ENCODE results near the gene KCNK1.

GRCh38 chr1:233656687-233657086, 42.8 kb downstream of the KCNK1 start:
- no peak for TF ChIP-seq POLR2AphosphoS5 (IDR thresholded peaks at IDR 0.05)
- TF ChIP-seq, protein P1, sequence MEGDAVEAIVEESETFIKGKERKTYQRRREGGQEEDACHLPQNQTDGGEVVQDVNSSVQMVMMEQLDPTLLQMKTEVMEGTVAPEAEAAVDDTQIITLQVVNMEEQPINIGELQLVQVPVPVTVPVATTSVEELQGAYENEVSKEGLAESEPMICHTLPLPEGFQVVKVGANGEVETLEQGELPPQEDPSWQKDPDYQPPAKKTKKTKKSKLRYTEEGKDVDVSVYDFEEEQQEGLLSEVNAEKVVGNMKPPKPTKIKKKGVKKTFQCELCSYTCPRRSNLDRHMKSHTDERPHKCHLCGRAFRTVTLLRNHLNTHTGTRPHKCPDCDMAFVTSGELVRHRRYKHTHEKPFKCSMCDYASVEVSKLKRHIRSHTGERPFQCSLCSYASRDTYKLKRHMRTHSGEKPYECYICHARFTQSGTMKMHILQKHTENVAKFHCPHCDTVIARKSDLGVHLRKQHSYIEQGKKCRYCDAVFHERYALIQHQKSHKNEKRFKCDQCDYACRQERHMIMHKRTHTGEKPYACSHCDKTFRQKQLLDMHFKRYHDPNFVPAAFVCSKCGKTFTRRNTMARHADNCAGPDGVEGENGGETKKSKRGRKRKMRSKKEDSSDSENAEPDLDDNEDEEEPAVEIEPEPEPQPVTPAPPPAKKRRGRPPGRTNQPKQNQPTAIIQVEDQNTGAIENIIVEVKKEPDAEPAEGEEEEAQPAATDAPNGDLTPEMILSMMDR (IDR thresholded peaks at IDR 0.05 in 8 of 11, conservative IDR thresholded peaks at IDR 0.05 in 3 of 11), result no peak
